NCI-H128 (cell line): ENCODE measurements around the gene ALDH3A2.

Source experiments
- DNase-seq: peaks from one replicate; lab custom pipeline; 2025; ENCODE audit not compliant: unreplicated experiment; lab: John Stamatoyannopoulos, UW

The ALDH3A2 gene

GRCh38 chr17:19713901-19714361, 65.4 kb downstream of the ALDH3A2 start:
- no peak for DNase-seq

- no peak for DNase-seq
Measured at GRCh38 chr17:19714542-19715411, 66.2 kb downstream of the ALDH3A2 start.

- no peak for DNase-seq
Measured at GRCh38 chr17:19716108-19717030, 67.8 kb downstream of the ALDH3A2 start, which contains the start of gene SLC47A2. Gene SLC47A2 (minus strand): TSS chr17:19716584. CDS start chr17:19716555, 29 bp downstream.

GRCh38 chr17:19717031-19717360, 68.4 kb downstream of the ALDH3A2 start:
- DNase-seq, result no peak

- DNase-seq, result no peak
Measured at GRCh38 chr17:19717411-19717908, 68.9 kb downstream of the ALDH3A2 start.

- no peak for DNase-seq
Measured at GRCh38 chr17:19718041-19718612, 69.6 kb downstream of the ALDH3A2 start.

- DNase-seq, result no peak
Measured at GRCh38 chr17:19718613-19719354, 70.2 kb downstream of the ALDH3A2 start.

GRCh38 chr17:19719355-19720209, 71.0 kb downstream of the ALDH3A2 start:
- DNase-seq, result no peak

GRCh38 chr17:19720210-19720475, 71.6 kb downstream of the ALDH3A2 start:
- no peak for DNase-seq

- no peak for DNase-seq
Measured at GRCh38 chr17:19720631-19721426, 72.3 kb downstream of the ALDH3A2 start.

- no peak for DNase-seq
Measured at GRCh38 chr17:19723964-19724363, 75.4 kb downstream of the ALDH3A2 start.

GRCh38 chr17:19724501-19725420, 76.2 kb downstream of the ALDH3A2 start:
- no peak for DNase-seq

GRCh38 chr17:19725486-19725885, 76.9 kb downstream of the ALDH3A2 start:
- DNase-seq, result no peak

GRCh38 chr17:19726631-19727376, 78.3 kb downstream of the ALDH3A2 start:
- DNase-seq, result no peak
